ENCODE data around the gene HLA-DQA2.
"Not testable (repeated sequence)": the region's sequence is repeated elsewhere in the genome, so short reads cannot be mapped to it uniquely, and the experiment has no call there.

HLA-DQA2 gene

GRCh38 chr6:32759669-32760068 lies 18.5 kb downstream of the HLA-DQA2 start:
- H3K9me3 Mint-ChIP-seq (ENCODE audit: low read depth), result no peaks in the 10 kb centered on the region
- H3K36me3 Mint-ChIP-seq, result no peaks in the 10 kb centered on the region
- peaks cover 9% of the 10 kb centered on the region for H3K27me3 Mint-ChIP-seq
- no peaks in the 10 kb centered on the region for H3K4me1 Mint-ChIP-seq (ENCODE audit: low read depth)
- no peak overlapping the region for H3K4me3 Mint-ChIP-seq
- H3K27ac Mint-ChIP-seq, result no peak overlapping the region

GRCh38 chr6:32761072-32761471 lies 19.9 kb downstream of the HLA-DQA2 start:
- no peaks in the 10 kb centered on the region for H3K4me1 Mint-ChIP-seq (ENCODE audit: low read depth)
- H3K4me3 Mint-ChIP-seq, result no peak overlapping the region
- H3K27me3 Mint-ChIP-seq, result peaks cover 12% of the 10 kb centered on the region
- H3K27ac Mint-ChIP-seq, result no peak overlapping the region
- no peaks in the 10 kb centered on the region for H3K9me3 Mint-ChIP-seq (ENCODE audit: low read depth)
- no peaks in the 10 kb centered on the region for H3K36me3 Mint-ChIP-seq

GRCh38 chr6:32761548-32761947 lies 20.4 kb downstream of the HLA-DQA2 start:
- Mint-ChIP-seq H3K36me3 (no peaks in the 10 kb centered on the region), H3K4me3 (no peak overlapping the region), H3K27me3 (peaks cover 13% of the 10 kb centered on the region), H3K9me3 (ENCODE audit: low read depth) (no peaks in the 10 kb centered on the region), H3K27ac (no peak overlapping the region), H3K4me1 (ENCODE audit: low read depth) (no peaks in the 10 kb centered on the region)

- Mint-ChIP-seq H3K27ac (no peak within 1 kb of the TSS), H3K27me3 (peaks cover 14% of the 10 kb centered on the region), H3K4me1 (ENCODE audit: low read depth) (no peaks in the 10 kb centered on the region), H3K4me3 (no peak within 1 kb of the TSS), H3K36me3 (no peaks in the 10 kb centered on the region), H3K9me3 (ENCODE audit: low read depth) (no peaks in the 10 kb centered on the region)
Measured at GRCh38 chr6:32763421-32763820, 22.2 kb downstream of the HLA-DQA2 start, which contains the start of gene HLA-DQB2. Gene HLA-DQB2 (minus strand): TSS chr6:32763532. CDS start chr6:32763470, 62 bp downstream.

- Mint-ChIP-seq H3K27ac (no peak overlapping the region), H3K27me3 (peaks cover 14% of the 10 kb centered on the region), H3K36me3 (no peaks in the 10 kb centered on the region), H3K4me1 (ENCODE audit: low read depth) (no peaks in the 10 kb centered on the region), H3K9me3 (ENCODE audit: low read depth) (no peaks in the 10 kb centered on the region), H3K4me3 (no peak overlapping the region)
Measured at GRCh38 chr6:32764048-32764447, 22.9 kb downstream of the HLA-DQA2 start.

GRCh38 chr6:32772656-32773055 lies 31.5 kb downstream of the HLA-DQA2 start:
- H3K27ac Mint-ChIP-seq, result no peak overlapping the region
- no peaks in the 10 kb centered on the region for H3K4me1 Mint-ChIP-seq (ENCODE audit: low read depth)
- H3K36me3 Mint-ChIP-seq, result no peaks in the 10 kb centered on the region
- no peaks in the 10 kb centered on the region for H3K9me3 Mint-ChIP-seq (ENCODE audit: low read depth)
- H3K4me3 Mint-ChIP-seq, result no peak overlapping the region
- peaks cover 15% of the 10 kb centered on the region for H3K27me3 Mint-ChIP-seq

- Mint-ChIP-seq H3K9me3 (ENCODE audit: low read depth) (no peaks in the 10 kb centered on the region), H3K27ac (no peak overlapping the region), H3K4me3 (no peak overlapping the region), H3K36me3 (no peaks in the 10 kb centered on the region), H3K4me1 (ENCODE audit: low read depth) (no peaks in the 10 kb centered on the region), H3K27me3 (peaks cover 15% of the 10 kb centered on the region)
Measured at GRCh38 chr6:32774426-32774825, 33.2 kb downstream of the HLA-DQA2 start.

GRCh38 chr6:32775071-32775470 lies 33.9 kb downstream of the HLA-DQA2 start:
- H3K27me3 Mint-ChIP-seq, result peaks cover 10% of the 10 kb centered on the region
- H3K27ac Mint-ChIP-seq, result no peak overlapping the region
- no peaks in the 10 kb centered on the region for H3K36me3 Mint-ChIP-seq
- H3K4me1 Mint-ChIP-seq (ENCODE audit: low read depth), result no peaks in the 10 kb centered on the region
- H3K9me3 Mint-ChIP-seq (ENCODE audit: low read depth), result no peaks in the 10 kb centered on the region
- H3K4me3 Mint-ChIP-seq, result no peak overlapping the region

- H3K27me3 Mint-ChIP-seq, result peaks cover 2% of the 10 kb centered on the region
- H3K4me1 Mint-ChIP-seq (ENCODE audit: low read depth), result no peaks in the 10 kb centered on the region
- H3K27ac Mint-ChIP-seq, result no peak overlapping the region
- peaks cover 13% of the 10 kb centered on the region for H3K9me3 Mint-ChIP-seq (ENCODE audit: low read depth)
- H3K36me3 Mint-ChIP-seq, result peaks cover 6% of the 10 kb centered on the region
- no peak overlapping the region for H3K4me3 Mint-ChIP-seq
Measured at GRCh38 chr6:32779036-32779435, 37.8 kb downstream of the HLA-DQA2 start.

GRCh38 chr6:32782923-32783322 lies 41.7 kb downstream of the HLA-DQA2 start:
- not testable (repeated sequence) for H3K27ac Mint-ChIP-seq; H3K4me3 Mint-ChIP-seq; H3K36me3 Mint-ChIP-seq; H3K27me3 Mint-ChIP-seq; H3K4me1 Mint-ChIP-seq (ENCODE audit: low read depth)
- H3K9me3 Mint-ChIP-seq (ENCODE audit: low read depth), result peaks cover 13% of the 10 kb centered on the region

- H3K4me1 Mint-ChIP-seq (ENCODE audit: low read depth), result no peaks in the 10 kb centered on the region
- H3K36me3 Mint-ChIP-seq, result peaks cover 6% of the 10 kb centered on the region
- H3K4me3 Mint-ChIP-seq, result no peak overlapping the region
- peaks cover 13% of the 10 kb centered on the region for H3K9me3 Mint-ChIP-seq (ENCODE audit: low read depth)
- H3K27me3 Mint-ChIP-seq, result peaks cover 11% of the 10 kb centered on the region
- no peak overlapping the region for H3K27ac Mint-ChIP-seq
Measured at GRCh38 chr6:32785781-32786533, 44.8 kb downstream of the HLA-DQA2 start.

GRCh38 chr6:32790306-32790705 lies 49.1 kb downstream of the HLA-DQA2 start:
- Mint-ChIP-seq H3K4me3 (no peak overlapping the region), H3K4me1 (ENCODE audit: low read depth) (peaks cover 18% of the 10 kb centered on the region), H3K27me3 (peaks cover 13% of the 10 kb centered on the region), H3K27ac (no peak overlapping the region), H3K36me3 (no peaks in the 10 kb centered on the region), H3K9me3 (ENCODE audit: low read depth) (no peaks in the 10 kb centered on the region)

- Mint-ChIP-seq H3K4me3 (no peak overlapping the region), H3K4me1 (ENCODE audit: low read depth) (peaks cover 27% of the 10 kb centered on the region), H3K9me3 (ENCODE audit: low read depth) (no peaks in the 10 kb centered on the region), H3K27me3 (peaks cover 9% of the 10 kb centered on the region), H3K27ac (no peak overlapping the region), H3K36me3 (no peaks in the 10 kb centered on the region)
Measured at GRCh38 chr6:32792901-32793435, 51.8 kb downstream of the HLA-DQA2 start.

- peaks cover 27% of the 10 kb centered on the region for H3K4me1 Mint-ChIP-seq (ENCODE audit: low read depth)
- no peak overlapping the region for H3K27ac Mint-ChIP-seq
- no peak overlapping the region for H3K4me3 Mint-ChIP-seq
- peaks cover 5% of the 10 kb centered on the region for H3K36me3 Mint-ChIP-seq
- H3K9me3 Mint-ChIP-seq (ENCODE audit: low read depth), result peaks cover 8% of the 10 kb centered on the region
- peaks cover 15% of the 10 kb centered on the region for H3K27me3 Mint-ChIP-seq
Measured at GRCh38 chr6:32794510-32794909, 53.3 kb downstream of the HLA-DQA2 start.

Measured in activated naive CD8-positive, alpha-beta T cell (primary cell).